GM21528 (cell line): ENCODE measurements around the gene RBM7.

Experiments used
- ATAC-seq: cut with Tn5 transposase; IDR thresholded peaks from one replicate; pipeline ENCODE4 v1.9.1; 2021; ENCODE audit warnings: mild to moderate bottlenecking, moderate library complexity; ENCODE audit not compliant: unreplicated experiment, low FRiP score

RBM7 gene

GRCh38 chr11:114395736-114396135 lies 4.7 kb upstream of the RBM7 start:
- no peak for ATAC-seq

GRCh38 chr11:114396916-114397315 lies 3.5 kb upstream of the RBM7 start:
- no peak for ATAC-seq

- no peak for ATAC-seq
Observed at GRCh38 chr11:114397349-114397982, 3.0 kb upstream of the RBM7 start.

- no peak for ATAC-seq
Observed at GRCh38 chr11:114398303-114398920, 2.1 kb upstream of the RBM7 start.

- ATAC-seq, result peak; percentile 44
Observed at GRCh38 chr11:114399490-114400215, 813 bp upstream of the RBM7 start.

- no peak for ATAC-seq
Observed at GRCh38 chr11:114400915-114401223, 403 bp downstream of the RBM7 start.

GRCh38 chr11:114401311-114401710 lies 845 bp downstream of the RBM7 start:
- no peak for ATAC-seq

- no peak for ATAC-seq
Observed at GRCh38 chr11:114412946-114413345, 12.5 kb downstream of the RBM7 start.

- ATAC-seq, result no peak
Observed at GRCh38 chr11:114413958-114414357, 13.5 kb downstream of the RBM7 start.

- ATAC-seq, result no peak
Observed at GRCh38 chr11:114416441-114416961, 16.0 kb downstream of the RBM7 start.

- no peak for ATAC-seq
Observed at GRCh38 chr11:114426280-114426679, 25.8 kb downstream of the RBM7 start.

GRCh38 chr11:114430290-114430689 lies 29.8 kb downstream of the RBM7 start:
- no peak for ATAC-seq

- ATAC-seq, result no peak
Observed at GRCh38 chr11:114432893-114433292, 32.4 kb downstream of the RBM7 start.

GRCh38 chr11:114433376-114433775 lies 32.9 kb downstream of the RBM7 start:
- ATAC-seq, result no peak

- ATAC-seq, result no peak
Observed at GRCh38 chr11:114438303-114438702, 37.8 kb downstream of the RBM7 start.

GRCh38 chr11:114439229-114440120 lies 39.0 kb downstream of the RBM7 start, which contains the start of gene REXO2:
Gene REXO2 (plus strand): TSS chr11:114439467. CDS start chr11:114439529, 62 bp downstream.
- peak; percentile 97 for ATAC-seq

- no peak for ATAC-seq
Observed at GRCh38 chr11:114440121-114440860, 39.8 kb downstream of the RBM7 start.

GRCh38 chr11:114440971-114441763 lies 40.7 kb downstream of the RBM7 start:
- no peak for ATAC-seq

- ATAC-seq, result no peak
Observed at GRCh38 chr11:114441921-114442320, 41.5 kb downstream of the RBM7 start.
